ENCODE results near the gene KPNA6. TPM values are rescaled to one million over a fixed set of nuclear protein-coding genes. Genes with fewer than 3 reads are reported as not detected.

KPNA6 gene
- total and polyA plus RNA-seq, 2 of the 13 experiments (the other 11 are each of a cell fraction or from before 2014, with no cell fraction given): 22.0 to 47.5 TPM

DNA sequence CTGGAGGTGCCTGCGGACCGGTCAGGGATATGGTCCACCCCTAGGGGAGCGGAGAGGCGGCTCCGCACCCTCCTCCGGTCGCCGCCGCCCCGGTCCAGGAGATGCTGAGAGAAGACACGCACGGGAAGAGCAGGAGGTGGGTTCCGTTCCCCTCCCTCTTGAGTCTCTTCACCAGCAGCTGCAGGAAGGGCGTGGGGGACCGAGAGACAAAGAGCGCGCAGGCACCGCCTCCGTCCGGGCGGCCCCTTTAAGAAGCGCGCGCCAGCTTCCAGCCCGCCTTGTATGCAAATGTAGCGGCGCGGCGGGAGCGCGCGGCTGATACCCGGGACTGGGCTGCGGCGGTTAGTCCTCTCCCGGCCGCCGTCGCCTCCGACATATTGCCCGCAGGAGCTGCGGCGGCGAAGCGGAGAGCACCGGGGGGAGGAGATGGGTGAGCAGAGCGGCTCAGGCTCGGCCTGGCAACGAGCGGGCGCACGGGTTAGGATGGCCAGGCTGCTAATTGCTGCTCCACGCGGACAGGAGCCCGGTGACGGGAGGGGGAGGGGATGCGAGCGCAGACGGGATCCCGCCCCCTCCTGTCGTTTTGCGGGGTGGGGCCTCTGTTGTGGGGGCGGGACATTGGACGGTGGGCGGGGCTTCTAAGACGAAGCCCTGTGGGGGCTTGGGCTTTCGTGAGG is 35.1 kb upstream of the KPNA6 start, which contains the start of gene TMEM39B (continued):
- TF ChIP-seq, protein P1, sequence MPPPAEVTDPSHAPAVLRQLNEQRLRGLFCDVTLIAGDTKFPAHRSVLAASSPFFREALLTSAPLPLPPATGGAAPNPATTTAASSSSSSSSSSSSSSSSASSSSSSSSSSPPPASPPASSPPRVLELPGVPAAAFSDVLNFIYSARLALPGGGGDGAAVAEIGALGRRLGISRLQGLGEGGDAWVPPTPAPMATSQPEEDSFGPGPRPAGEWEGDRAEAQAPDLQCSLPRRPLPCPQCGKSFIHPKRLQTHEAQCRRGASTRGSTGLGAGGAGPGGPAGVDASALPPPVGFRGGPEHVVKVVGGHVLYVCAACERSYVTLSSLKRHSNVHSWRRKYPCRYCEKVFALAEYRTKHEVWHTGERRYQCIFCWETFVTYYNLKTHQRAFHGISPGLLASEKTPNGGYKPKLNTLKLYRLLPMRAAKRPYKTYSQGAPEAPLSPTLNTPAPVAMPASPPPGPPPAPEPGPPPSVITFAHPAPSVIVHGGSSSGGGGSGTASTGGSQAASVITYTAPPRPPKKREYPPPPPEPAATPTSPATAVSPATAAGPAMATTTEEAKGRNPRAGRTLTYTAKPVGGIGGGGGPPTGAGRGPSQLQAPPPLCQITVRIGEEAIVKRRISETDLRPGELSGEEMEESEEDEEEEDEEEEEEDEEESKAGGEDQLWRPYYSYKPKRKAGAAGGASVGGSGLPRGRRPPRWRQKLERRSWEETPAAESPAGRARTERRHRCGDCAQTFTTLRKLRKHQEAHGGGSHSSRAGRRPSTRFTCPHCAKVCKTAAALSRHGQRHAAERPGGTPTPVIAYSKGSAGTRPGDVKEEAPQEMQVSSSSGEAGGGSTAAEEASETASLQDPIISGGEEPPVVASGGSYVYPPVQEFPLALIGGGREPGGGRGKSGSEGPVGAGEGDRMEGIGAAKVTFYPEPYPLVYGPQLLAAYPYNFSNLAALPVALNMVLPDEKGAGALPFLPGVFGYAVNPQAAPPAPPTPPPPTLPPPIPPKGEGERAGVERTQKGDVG (CRISPR knock-in tag; IDR thresholded peaks at IDR 0.05; ENCODE audit: borderline replicate concordance): no peak
- TF ChIP-seq NFYB (CRISPR knock-in tag; IDR thresholded peaks at IDR 0.05) (no peak), ZNF512B (CRISPR knock-in tag; IDR thresholded peaks at IDR 0.05; ENCODE audit: borderline replicate concordance) (no peak), ZNF10 (CRISPR knock-in tag; IDR thresholded peaks at IDR 0.05; ENCODE audit: borderline replicate concordance, low read depth) (no peak), BRD4 (CRISPR knock-in tag; IDR thresholded peaks at IDR 0.05) (no peak), ZSCAN9 (CRISPR knock-in tag; IDR thresholded peaks at IDR 0.05; ENCODE audit: borderline replicate concordance) (no peak; the same call in 1 of the 2 replicates), ZNF136 (CRISPR knock-in tag; IDR thresholded peaks at IDR 0.05; ENCODE audit: low read depth) (peak; percentile 87), ZNF674 (CRISPR knock-in tag; IDR thresholded peaks at IDR 0.05; ENCODE audit: low read depth) (no peak), CREM (IDR thresholded peaks at IDR 0.05) (no peak), CREM (CRISPR knock-in tag; IDR thresholded peaks at IDR 0.05) (no peak), SIX1 (CRISPR knock-in tag; IDR thresholded peaks at IDR 0.05; ENCODE audit: borderline replicate concordance) (no peak), CAMTA2 (CRISPR knock-in tag; IDR thresholded peaks at IDR 0.05; ENCODE audit: borderline replicate concordance) (0 out of 2 replicates have a peak, but pooled peaks have one; percentile 71), CBX1 (IDR thresholded peaks at IDR 0.05; ENCODE audit: low read depth) (peak; percentile 52), MXI1 (IDR thresholded peaks at IDR 0.05; ENCODE audit: borderline replicate concordance, low read depth, low read length) (peak; percentile 64; the same call in 2 of the 3 replicates), ZNF451 (CRISPR knock-in tag; IDR thresholded peaks at IDR 0.05) (0 out of 2 replicates have a peak, but pooled peaks have one; percentile 50), GLI4 (CRISPR knock-in tag; IDR thresholded peaks at IDR 0.05; ENCODE audit: borderline replicate concordance) (peak; percentile 70; the same call in 1 of the 2 replicates), HOXA5 (CRISPR knock-in tag; IDR thresholded peaks at IDR 0.05) (peak; percentile 53; the same call in 1 of the 2 replicates), NKX3-1 (CRISPR knock-in tag; IDR thresholded peaks at IDR 0.05) (no peak), ZNF781 (CRISPR knock-in tag; IDR thresholded peaks at IDR 0.05; ENCODE audit: borderline replicate concordance, not compliant biosample characterization) (peak; percentile 34), NFYC (CRISPR knock-in tag; IDR thresholded peaks at IDR 0.05) (no peak)
- TF ChIP-seq, protein P2, sequence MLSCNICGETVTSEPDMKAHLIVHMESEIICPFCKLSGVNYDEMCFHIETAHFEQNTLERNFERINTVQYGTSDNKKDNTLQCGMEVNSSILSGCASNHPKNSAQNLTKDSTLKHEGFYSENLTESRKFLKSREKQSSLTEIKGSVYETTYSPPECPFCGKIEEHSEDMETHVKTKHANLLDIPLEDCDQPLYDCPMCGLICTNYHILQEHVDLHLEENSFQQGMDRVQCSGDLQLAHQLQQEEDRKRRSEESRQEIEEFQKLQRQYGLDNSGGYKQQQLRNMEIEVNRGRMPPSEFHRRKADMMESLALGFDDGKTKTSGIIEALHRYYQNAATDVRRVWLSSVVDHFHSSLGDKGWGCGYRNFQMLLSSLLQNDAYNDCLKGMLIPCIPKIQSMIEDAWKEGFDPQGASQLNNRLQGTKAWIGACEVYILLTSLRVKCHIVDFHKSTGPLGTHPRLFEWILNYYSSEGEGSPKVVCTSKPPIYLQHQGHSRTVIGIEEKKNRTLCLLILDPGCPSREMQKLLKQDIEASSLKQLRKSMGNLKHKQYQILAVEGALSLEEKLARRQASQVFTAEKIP (CRISPR knock-in tag; IDR thresholded peaks at IDR 0.05; ENCODE audit: borderline replicate concordance): no peak
- TF ChIP-seq, protein P3, sequence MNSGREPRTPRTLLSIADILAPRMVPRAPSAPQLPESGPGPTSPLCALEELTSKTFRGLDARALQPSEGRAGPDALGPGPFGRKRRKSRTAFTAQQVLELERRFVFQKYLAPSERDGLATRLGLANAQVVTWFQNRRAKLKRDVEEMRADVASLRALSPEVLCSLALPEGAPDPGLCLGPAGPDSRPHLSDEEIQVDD (CRISPR knock-in tag; IDR thresholded peaks at IDR 0.05; ENCODE audit: borderline replicate concordance): 0 out of 2 replicates have a peak, but pooled peaks have one; percentile 47
